Spinal cord (tissue), 10 donors: ENCODE measurements around the gene BNIP5. TPM values are rescaled to one million over a fixed set of nuclear protein-coding genes. Genes with fewer than 3 reads are reported as not detected.

Source experiments
- DNase-seq, 6 donors: peaks; one replicate each; pipeline versions ENCODE4 v3.0.0 to v3.0.0-alpha.2; 2013 to 2015; ENCODE audit warnings: low spot score in 6 of 6, low read depth in 4 of 6
- H3K27ac ChIP-seq: one replicate; pipeline ENCODE4 v1.5.1; 2013; ENCODE audit warnings: low read depth, low read length, control low read depth
- H3K27me3 ChIP-seq: one replicate; pipeline ENCODE4 v1.6.1; 2013; ENCODE audit warnings: low read length; ENCODE audit not compliant: control insufficient read depth, insufficient read depth
- H3K36me3 ChIP-seq: one replicate; pipeline ENCODE4 v1.6.1; 2013; ENCODE audit warnings: low read length; ENCODE audit not compliant: control insufficient read depth, insufficient read depth
- H3K4me1 ChIP-seq: one replicate; pipeline ENCODE4 v1.6.1; 2013; ENCODE audit warnings: low read length; ENCODE audit not compliant: control insufficient read depth, insufficient read depth
- H3K4me3 ChIP-seq: one replicate; pipeline ENCODE4 v1.5.1; 2013; ENCODE audit warnings: low read depth, low read length, control low read depth
- H3K9me3 ChIP-seq: one replicate; pipeline ENCODE4 v1.6.1; 2013; ENCODE audit warnings: low read length; ENCODE audit not compliant: control insufficient read depth, insufficient read depth
- WGBS: methylation state at CpG from one replicate; pipeline ENCODE4 v1.1.5; 2013; ENCODE audit warnings: missing lambda C conversion rate; ENCODE audit not compliant: insufficient coverage; 5-methylcytosine and 5-hydroxymethylcytosine counted together
- long read RNA-seq, 4 donors: transcript quantifications; one replicate each; lab custom pipeline, GENCODE V29; 2026
- polyA plus RNA-seq, 2 donors: library from polyadenylated mRNA; unstranded; fragments of 120-200 nt; gene quantifications; one replicate each; pipeline ENCODE4 v1.2.1, GENCODE V29; 2013; ENCODE audit not compliant: insufficient read length in 2 of 2
- total RNA-seq, 2 donors: library from RNA; depleted of rRNA in 1 of 2; stranded (reverse); fragments of 120-200 nt in 1 of 2; fragments of >200 nt in 1 of 2; gene quantifications; one replicate each; pipeline versions ENCODE4 v1.2.3 to v1.2.4, GENCODE V29; 2013 to 2014
- donor health status: healthy.

The BNIP5 gene
- total RNA-seq (under 1 TPM; under 0.01 to 0.06 TPM), polyA plus RNA-seq (under 1 TPM in 1 of 2 donors, not detected in 1; 0.05 TPM)
- long read RNA-seq, donor 1: 0 reads
- long read RNA-seq, donor 2: 0 reads
- long read RNA-seq, donor 3: 0 reads
- long read RNA-seq, donor 4: 0 reads

- no peaks in the 10 kb centered on the region for H3K36me3 ChIP-seq
- no peaks in the 10 kb centered on the region for H3K9me3 ChIP-seq
- no peaks in the 10 kb centered on the region for H3K27me3 ChIP-seq
- no peak for DNase-seq
- no peak within 1 kb of the TSS for H3K4me3 ChIP-seq
- H3K27ac ChIP-seq: no peak within 1 kb of the TSS
- peaks cover 28% of the 10 kb centered on the region for H3K4me1 ChIP-seq
- 84% methylated on average over 2 of the region's 3 CpGs for WGBS
Measured at GRCh38 chr6:36336779-36337241, at the start of gene BNIP5. BNIP5 (minus strand) TSS chr6:36336888; CDS start chr6:36330690, 6,198 bp downstream.

- no peak overlapping the region for H3K27ac ChIP-seq
- no peaks in the 10 kb centered on the region for H3K9me3 ChIP-seq
- no peak for DNase-seq
- H3K4me3 ChIP-seq: no peak overlapping the region
- peaks cover 35% of the 10 kb centered on the region for H3K27me3 ChIP-seq
- peaks cover 27% of the 10 kb centered on the region for H3K4me1 ChIP-seq
- WGBS: 89% methylated on average over 1 of the region's 2 CpGs
- no peaks in the 10 kb centered on the region for H3K36me3 ChIP-seq
Measured at GRCh38 chr6:36384095-36384494, 47.4 kb upstream of the BNIP5 start.

- Histone ChIP-seq H3K36me3 (no peaks in the 10 kb centered on the region), H3K27ac (no peak overlapping the region), H3K27me3 (peaks cover 31% of the 10 kb centered on the region), H3K4me3 (no peak overlapping the region), H3K4me1 (peaks cover 27% of the 10 kb centered on the region), H3K9me3 (no peaks in the 10 kb centered on the region)
- 86% methylated on average over 1 of the region's 2 CpGs for WGBS
- no peak for DNase-seq
Measured at GRCh38 chr6:36383606-36384005, 46.9 kb upstream of the BNIP5 start.

- Histone ChIP-seq H3K4me3 (no peak overlapping the region), H3K27ac (no peak overlapping the region), H3K27me3 (peaks cover 25% of the 10 kb centered on the region), H3K4me1 (peaks cover 24% of the 10 kb centered on the region), H3K9me3 (no peaks in the 10 kb centered on the region), H3K36me3 (no peaks in the 10 kb centered on the region)
- no peak for DNase-seq
- 53% methylated on average over 3 of the region's 4 CpGs for WGBS
Measured at GRCh38 chr6:36382976-36383375, 46.3 kb upstream of the BNIP5 start.

- Histone ChIP-seq H3K4me1 (peaks cover 13% of the 10 kb centered on the region), H3K36me3 (no peaks in the 10 kb centered on the region), H3K27ac (no peak overlapping the region), H3K27me3 (peaks cover 13% of the 10 kb centered on the region), H3K4me3 (no peak overlapping the region), H3K9me3 (no peaks in the 10 kb centered on the region)
- DNase-seq: no peak
- 78% methylated on average over 5 of the region's 9 CpGs for WGBS
Measured at GRCh38 chr6:36381502-36382389, 45.1 kb upstream of the BNIP5 start.

GRCh38 chr6:36380166-36380565 lies 43.5 kb upstream of the BNIP5 start:
- Histone ChIP-seq H3K36me3 (no peaks in the 10 kb centered on the region), H3K4me1 (peaks cover 4% of the 10 kb centered on the region), H3K27ac (no peak overlapping the region), H3K4me3 (no peak overlapping the region), H3K9me3 (no peaks in the 10 kb centered on the region), H3K27me3 (no peaks in the 10 kb centered on the region)
- no peak for DNase-seq
- WGBS: 88% methylated on average over 4 of the region's 4 CpGs

GRCh38 chr6:36378936-36379335 lies 42.2 kb upstream of the BNIP5 start:
- Histone ChIP-seq H3K4me3 (no peak overlapping the region), H3K4me1 (peaks cover 4% of the 10 kb centered on the region), H3K27me3 (no peaks in the 10 kb centered on the region), H3K9me3 (no peaks in the 10 kb centered on the region), H3K27ac (no peak overlapping the region), H3K36me3 (no peaks in the 10 kb centered on the region)
- 94% methylated on average over 9 of the region's 10 CpGs for WGBS
- no peak for DNase-seq

GRCh38 chr6:36378243-36378920 lies 41.7 kb upstream of the BNIP5 start:
- Histone ChIP-seq H3K27ac (no peak overlapping the region), H3K36me3 (no peaks in the 10 kb centered on the region), H3K4me3 (no peak overlapping the region), H3K9me3 (no peaks in the 10 kb centered on the region), H3K4me1 (peaks cover 4% of the 10 kb centered on the region), H3K27me3 (no peaks in the 10 kb centered on the region)
- DNase-seq: no peak
- WGBS: 83% methylated on average over 2 of the region's 4 CpGs

GRCh38 chr6:36377594-36377993 lies 40.9 kb upstream of the BNIP5 start:
- Histone ChIP-seq H3K27me3 (no peaks in the 10 kb centered on the region), H3K27ac (no peak overlapping the region), H3K9me3 (no peaks in the 10 kb centered on the region), H3K36me3 (no peaks in the 10 kb centered on the region), H3K4me1 (no peaks in the 10 kb centered on the region), H3K4me3 (no peak overlapping the region)
- WGBS: 20% methylated on average over 1 of the region's 5 CpGs
- no peak for DNase-seq
